Suppressor macrophage treated with lipopolysaccharide for 4 hours (primary cell): Measurements from ENCODE around the gene GCNA.
"Not testable (repeated sequence)": the region's sequence is repeated elsewhere in the genome, so short reads cannot be mapped to it uniquely, and the experiment has no call there.

Source experiments
- DNase-seq: peaks from one replicate; pipeline ENCODE4 v3.0.0-alpha.2; 2020

The GCNA gene

GRCh38 chrX:71617742-71618141 is 39.5 kb downstream of the GCNA start:
- no peak for DNase-seq

GRCh38 chrX:71618303-71618721 is 40.1 kb downstream of the GCNA start, which contains the start of gene CXCR3:
CXCR3 (minus strand) TSS chrX:71618511; CDS start chrX:71618449, 62 bp downstream.
- DNase-seq: peak; percentile 29

GRCh38 chrX:71618787-71619186 is 40.5 kb downstream of the GCNA start:
- DNase-seq: no peak

GRCh38 chrX:71619193-71619592 is 41.0 kb downstream of the GCNA start:
- peak; percentile 35 for DNase-seq

- no peak for DNase-seq
Measured at GRCh38 chrX:71619986-71620385, 41.7 kb downstream of the GCNA start.

- DNase-seq: no peak
Measured at GRCh38 chrX:71621603-71622002, 43.4 kb downstream of the GCNA start.

- DNase-seq: no peak
Measured at GRCh38 chrX:71622032-71622575, 43.9 kb downstream of the GCNA start.

GRCh38 chrX:71622576-71623450 is 44.6 kb downstream of the GCNA start:
- DNase-seq: peak; percentile 18

GRCh38 chrX:71623714-71624113 is 45.5 kb downstream of the GCNA start:
- no peak for DNase-seq

GRCh38 chrX:71625471-71625870 is 47.2 kb downstream of the GCNA start:
- DNase-seq: no peak

- no peak for DNase-seq
Measured at GRCh38 chrX:71626576-71626975, 48.3 kb downstream of the GCNA start.

GRCh38 chrX:71627588-71628404 is 49.6 kb downstream of the GCNA start:
- no peak for DNase-seq

GRCh38 chrX:71629467-71629866 is 51.2 kb downstream of the GCNA start:
- DNase-seq: no peak

- DNase-seq: no peak
Measured at GRCh38 chrX:71632923-71633657, 54.9 kb downstream of the GCNA start.

- DNase-seq: no peak
Measured at GRCh38 chrX:71634366-71634765, 56.1 kb downstream of the GCNA start.

GRCh38 chrX:71636438-71637252 is 58.4 kb downstream of the GCNA start:
- no peak for DNase-seq

- DNase-seq: no peak
Measured at GRCh38 chrX:71637253-71637618, 59.0 kb downstream of the GCNA start.

GRCh38 chrX:71637848-71638247 is 59.6 kb downstream of the GCNA start:
- DNase-seq: no peak

GRCh38 chrX:71638409-71638808 is 60.2 kb downstream of the GCNA start:
- DNase-seq: no peak

GRCh38 chrX:71640002-71640401 is 61.8 kb downstream of the GCNA start:
- no peak for DNase-seq

- DNase-seq: not testable (repeated sequence)
Measured at GRCh38 chrX:71644406-71644805, 66.2 kb downstream of the GCNA start.
